Memory B cell (primary cell): Measurements from ENCODE around the gene CBLC.

Experiments
- ATAC-seq: fragments of 150-1000 bp; cut with Tn5 transposase; 2 replicates; pipeline ENCODE4 v1.10.0; 2021; ENCODE audit warnings: low read depth, mild to moderate bottlenecking, moderate library complexity
- DNase-seq, 2 donors: peaks; one replicate each; pipeline ENCODE4 v3.0.0; 2022; ENCODE audit warnings: low spot score in 2 of 2
- H3K27ac Mint-ChIP-seq: one replicate; pipeline ENCODE4 v1.8.0; 2022; ENCODE audit warnings: mild to moderate bottlenecking, moderate library complexity, mixed read lengths
- H3K27me3 Mint-ChIP-seq: one replicate; pipeline ENCODE4 v1.8.0; 2022; ENCODE audit warnings: mixed read lengths
- H3K36me3 Mint-ChIP-seq: one replicate; pipeline ENCODE4 v1.8.0; 2022; ENCODE audit warnings: mild to moderate bottlenecking, mixed read lengths
- H3K4me1 Mint-ChIP-seq: one replicate; pipeline ENCODE4 v1.8.0; 2022; ENCODE audit warnings: mixed read lengths
- H3K4me3 Mint-ChIP-seq: one replicate; pipeline ENCODE4 v1.8.0; 2022; ENCODE audit warnings: mild to moderate bottlenecking, moderate library complexity, mixed read lengths
- H3K9me3 Mint-ChIP-seq: one replicate; pipeline ENCODE4 v1.8.0; 2022; ENCODE audit warnings: mixed read lengths

CBLC gene

DNA sequence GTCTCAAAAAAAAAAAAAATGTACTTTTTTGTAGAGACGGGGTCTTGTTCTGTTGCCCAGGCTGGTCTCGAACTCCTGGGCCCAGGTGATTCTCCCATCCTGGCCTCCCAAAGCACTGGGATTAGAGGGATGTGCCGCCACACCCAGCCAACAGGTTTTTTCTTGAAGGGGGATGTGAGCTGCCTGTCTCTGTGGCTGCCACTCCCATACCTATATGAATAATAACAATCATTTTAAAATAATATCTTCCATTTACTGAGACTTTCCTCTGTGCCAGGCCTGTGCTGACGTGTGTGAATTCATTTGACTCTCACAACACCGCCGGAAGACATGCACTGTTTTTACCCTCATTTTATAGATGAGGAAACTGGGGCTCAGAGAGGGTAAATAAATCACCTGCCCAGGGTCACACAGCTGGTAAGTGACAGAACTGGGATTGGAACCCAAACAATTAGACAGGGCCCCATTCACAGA, 36.4 kb upstream of the CBLC start:
- Mint-ChIP-seq H3K9me3 (no peaks in the 10 kb centered on the region), H3K4me1 (peaks cover 14% of the 10 kb centered on the region), H3K27ac (no peak overlapping the region), H3K4me3 (no peak overlapping the region), H3K27me3 (peaks cover 2% of the 10 kb centered on the region), H3K36me3 (no peaks in the 10 kb centered on the region)
- ATAC-seq = peak; percentile 23
- no peak for DNase-seq

DNA sequence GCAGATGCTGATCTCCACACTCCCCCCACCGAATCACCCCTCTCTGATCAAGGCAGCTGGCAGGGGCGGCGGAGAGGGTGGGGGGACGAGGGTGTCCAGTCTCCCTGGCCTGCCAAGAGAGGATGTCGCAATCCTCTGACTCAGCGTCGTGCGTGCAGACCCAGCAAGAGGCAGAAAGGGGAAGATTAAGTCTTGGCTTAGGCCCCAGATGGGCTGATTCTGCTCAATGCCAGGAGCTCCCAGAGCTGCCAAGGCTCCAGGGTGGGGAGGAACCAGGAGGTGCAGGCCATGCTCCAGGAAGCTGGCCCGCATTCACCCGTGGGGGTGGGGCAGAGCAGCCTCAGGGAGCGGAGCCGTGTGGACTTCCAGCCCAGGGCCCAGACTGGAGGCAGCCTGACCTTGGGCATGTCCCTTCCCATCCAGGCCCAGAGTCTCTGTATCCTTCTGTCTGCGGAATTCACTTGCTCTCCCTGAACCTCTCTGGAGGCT, 35.8 kb upstream of the CBLC start:
- H3K27me3 Mint-ChIP-seq = peaks cover 2% of the 10 kb centered on the region
- H3K36me3 Mint-ChIP-seq = no peaks in the 10 kb centered on the region
- ATAC-seq = peak; percentile 44
- no peak overlapping the region for H3K27ac Mint-ChIP-seq
- DNase-seq = no peak
- H3K4me3 Mint-ChIP-seq = no peak overlapping the region
- H3K9me3 Mint-ChIP-seq = no peaks in the 10 kb centered on the region
- H3K4me1 Mint-ChIP-seq = peaks cover 18% of the 10 kb centered on the region

DNA sequence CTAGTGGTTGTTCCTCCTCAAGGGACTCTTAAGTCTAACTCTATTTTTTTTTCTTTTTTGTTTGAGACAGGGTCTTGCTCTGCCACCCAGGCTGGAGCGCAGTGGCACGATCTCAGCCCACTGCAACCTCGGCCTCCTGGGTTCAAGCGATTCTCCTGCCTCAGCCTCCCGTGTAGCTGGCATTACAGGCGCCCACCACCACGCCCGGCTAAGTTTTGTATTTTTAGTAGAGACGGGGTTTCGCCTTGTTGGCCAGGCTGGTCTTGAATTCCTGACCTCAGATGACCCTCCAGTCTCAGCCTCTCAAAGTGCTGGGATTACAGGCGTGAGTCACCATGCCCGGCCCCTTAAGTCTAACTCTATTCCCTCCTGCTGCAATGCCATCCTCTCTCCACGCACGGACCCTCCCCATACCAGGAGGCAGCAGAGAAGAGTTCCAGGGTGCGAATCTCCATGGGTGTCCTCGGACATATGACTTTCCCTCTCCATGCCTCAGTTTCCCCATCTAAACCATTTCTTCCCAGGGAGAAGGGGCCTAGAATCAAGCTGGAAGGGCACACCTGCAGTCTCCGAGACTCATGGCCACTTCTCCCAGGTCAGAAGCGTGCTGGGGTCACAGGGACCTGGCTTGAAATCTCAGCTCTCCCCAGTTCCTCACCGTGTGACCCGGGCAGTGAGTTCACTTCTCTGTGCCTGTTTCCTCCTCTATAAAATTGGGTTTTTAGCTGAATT, 35.2 kb upstream of the CBLC start:
- Mint-ChIP-seq H3K9me3 (no peaks in the 10 kb centered on the region), H3K4me1 (peaks cover 19% of the 10 kb centered on the region), H3K36me3 (no peaks in the 10 kb centered on the region), H3K27ac (no peak overlapping the region), H3K27me3 (peaks cover 1% of the 10 kb centered on the region), H3K4me3 (no peak overlapping the region)
- ATAC-seq (no peak), DNase-seq (no peak)

DNA sequence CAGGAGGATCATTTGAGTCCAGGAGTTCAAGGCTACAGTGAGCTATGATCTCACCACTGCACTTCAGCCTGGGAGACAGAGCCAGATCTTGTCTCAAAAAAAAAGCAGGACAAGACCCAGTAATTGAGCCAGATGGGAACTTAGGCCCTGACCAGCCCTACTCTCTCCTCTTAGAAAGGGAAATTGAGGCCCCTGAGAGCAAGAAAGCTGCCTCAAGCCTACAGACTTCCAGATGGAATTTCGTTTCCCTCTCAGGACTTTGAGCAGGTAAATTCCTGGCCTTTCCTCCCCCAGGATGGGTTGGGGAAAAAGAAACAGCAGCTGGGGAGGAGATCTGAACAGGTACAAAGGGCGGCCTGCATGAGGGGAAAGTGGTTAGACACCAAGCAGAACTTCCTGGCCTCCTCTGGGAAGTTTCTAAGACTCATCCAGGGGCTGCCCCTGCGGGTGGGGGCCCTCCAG, 32.8 kb upstream of the CBLC start:
- Mint-ChIP-seq H3K4me1 (peaks cover 33% of the 10 kb centered on the region), H3K27ac (no peak overlapping the region), H3K4me3 (no peak overlapping the region), H3K36me3 (no peaks in the 10 kb centered on the region), H3K27me3 (no peaks in the 10 kb centered on the region), H3K9me3 (no peaks in the 10 kb centered on the region)
- DNase-seq (no peak), ATAC-seq (no peak)

DNA sequence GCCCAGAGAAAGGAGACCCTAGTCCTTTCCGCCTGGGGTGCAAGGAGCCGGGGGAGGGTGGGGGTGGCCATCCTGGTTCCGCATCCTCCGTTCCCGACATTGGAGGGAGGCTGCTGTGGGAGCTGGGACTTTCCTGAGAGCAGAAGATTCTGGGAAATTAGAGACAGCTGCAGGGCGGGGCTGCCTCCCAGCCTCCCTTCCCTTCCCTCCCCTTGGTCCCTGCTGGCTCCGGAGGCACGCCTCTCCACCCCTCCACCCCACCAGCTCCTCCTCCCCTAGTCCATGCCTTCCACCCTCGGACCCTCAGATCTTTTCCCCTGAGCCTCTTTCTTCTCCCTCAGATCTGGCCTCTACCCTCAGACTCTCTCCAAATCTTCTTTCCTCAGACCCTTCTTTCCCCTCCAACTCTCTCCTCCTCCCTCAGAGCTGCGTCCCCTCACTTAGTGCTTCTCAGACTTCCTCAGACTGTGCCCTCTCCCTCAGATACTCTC, 32.3 kb upstream of the CBLC start:
- peak overlapping the region; percentile 93 for H3K27ac Mint-ChIP-seq
- peak overlapping the region; percentile 61 for H3K4me3 Mint-ChIP-seq
- H3K9me3 Mint-ChIP-seq = no peaks in the 10 kb centered on the region
- ATAC-seq = no peak
- H3K27me3 Mint-ChIP-seq = no peaks in the 10 kb centered on the region
- H3K4me1 Mint-ChIP-seq = peaks cover 37% of the 10 kb centered on the region
- DNase-seq = no peak
- no peaks in the 10 kb centered on the region for H3K36me3 Mint-ChIP-seq

DNA sequence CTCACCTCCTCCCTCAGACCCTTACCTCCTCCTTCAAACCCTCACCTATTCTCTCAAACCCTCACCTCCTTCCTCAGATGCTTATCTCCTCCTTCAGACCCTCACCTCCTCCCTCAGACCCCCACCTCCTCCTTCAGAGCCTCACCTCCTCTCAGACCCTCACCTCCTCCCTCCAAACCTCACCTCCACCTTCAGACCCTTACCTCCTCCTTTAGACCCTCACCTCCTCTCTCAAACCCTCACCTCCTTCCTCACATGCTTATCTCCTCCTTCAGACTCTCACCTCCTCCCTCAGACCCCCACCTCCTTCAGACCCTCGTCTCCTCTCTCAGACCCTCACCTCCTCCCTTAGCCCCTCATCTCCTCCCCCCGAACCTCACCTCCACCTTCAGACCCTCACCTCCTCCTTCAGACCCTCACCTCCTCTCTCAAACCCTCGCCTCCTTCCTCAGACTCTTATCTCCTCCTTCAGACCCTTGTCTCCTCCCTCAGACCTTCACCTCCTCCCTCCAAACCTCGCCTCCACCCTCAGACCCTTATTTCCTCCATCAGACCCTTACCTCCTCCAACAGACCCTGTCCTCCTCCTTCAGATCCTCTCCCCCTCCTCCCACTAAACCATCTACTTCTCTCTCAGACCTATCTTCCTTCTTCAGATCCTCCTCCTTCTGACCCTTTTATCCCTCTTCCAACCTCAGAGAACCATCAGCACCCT, 31.6 kb upstream of the CBLC start:
- H3K4me3 Mint-ChIP-seq = peak overlapping the region; percentile 61
- ATAC-seq (no peak), DNase-seq (no peak)
- H3K27me3 Mint-ChIP-seq = no peaks in the 10 kb centered on the region
- H3K36me3 Mint-ChIP-seq = no peaks in the 10 kb centered on the region
- H3K9me3 Mint-ChIP-seq = no peaks in the 10 kb centered on the region
- peak overlapping the region; percentile 93 for H3K27ac Mint-ChIP-seq
- peaks cover 43% of the 10 kb centered on the region for H3K4me1 Mint-ChIP-seq

DNA sequence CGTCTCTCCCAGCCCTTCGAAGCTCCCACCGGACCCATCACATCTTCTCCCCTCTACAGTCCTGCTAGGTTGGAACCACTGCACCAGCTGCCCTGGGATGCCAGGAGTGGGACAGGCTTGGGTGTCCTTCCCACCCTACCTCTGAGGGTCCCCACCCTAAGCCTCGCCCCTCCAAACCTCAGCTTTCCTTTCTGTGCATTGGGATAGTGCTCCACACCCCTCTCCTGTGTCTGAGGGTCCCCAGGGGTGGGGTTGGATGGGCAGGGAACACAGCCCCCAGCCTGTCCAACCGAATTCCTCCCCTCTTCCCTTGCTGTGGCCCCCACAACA, 31.1 kb upstream of the CBLC start:
- no peak for DNase-seq
- no peaks in the 10 kb centered on the region for H3K9me3 Mint-ChIP-seq
- peak overlapping the region; percentile 89 for H3K4me3 Mint-ChIP-seq
- H3K27ac Mint-ChIP-seq = peak overlapping the region; percentile 93
- H3K4me1 Mint-ChIP-seq = peaks cover 48% of the 10 kb centered on the region
- ATAC-seq = no peak
- H3K27me3 Mint-ChIP-seq = no peaks in the 10 kb centered on the region
- H3K36me3 Mint-ChIP-seq = no peaks in the 10 kb centered on the region

DNA sequence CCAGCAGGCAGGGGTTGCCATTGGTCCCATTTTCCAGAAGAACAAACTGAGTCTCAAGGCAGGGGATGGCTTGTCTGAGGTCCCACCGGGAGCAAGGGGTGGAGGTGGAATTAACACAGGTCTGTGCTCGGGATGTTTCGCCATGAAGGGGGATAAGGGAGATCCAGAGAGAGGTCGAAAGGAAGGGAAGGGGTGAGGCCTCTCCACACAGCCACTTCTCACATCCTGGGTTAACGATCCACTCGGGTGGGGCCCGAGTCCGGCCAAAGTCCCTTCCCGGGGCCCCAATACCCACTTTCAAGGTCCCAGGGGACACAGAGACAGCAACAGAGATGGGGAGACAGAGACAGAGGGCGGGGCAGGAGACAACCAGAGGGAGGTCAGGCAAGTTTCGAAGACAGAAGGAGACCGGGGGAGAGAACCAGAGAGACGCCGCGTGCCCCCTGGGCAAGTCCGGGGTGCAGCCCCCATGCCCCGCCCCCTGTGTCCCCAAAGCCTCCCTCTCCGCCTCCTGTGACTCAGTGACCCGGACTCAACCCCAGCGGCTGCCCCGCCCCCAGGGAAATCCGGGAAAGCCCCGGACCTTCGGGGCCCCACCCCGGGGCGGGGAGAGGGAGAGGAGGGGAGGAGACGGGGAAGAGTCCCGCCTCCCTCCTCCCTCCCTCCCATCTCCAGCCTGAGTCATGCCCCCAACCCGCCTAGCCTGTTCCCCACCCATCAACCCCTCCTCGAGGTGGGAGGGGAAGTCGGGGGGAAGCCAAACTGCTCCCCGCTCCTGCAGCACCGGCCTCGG, 30.5 kb upstream of the CBLC start:
- H3K27me3 Mint-ChIP-seq = no peaks in the 10 kb centered on the region
- peak overlapping the region; percentile 93 for H3K27ac Mint-ChIP-seq
- peaks cover 3% of the 10 kb centered on the region for H3K36me3 Mint-ChIP-seq
- H3K4me3 Mint-ChIP-seq = peak overlapping the region; percentile 89
- DNase-seq = peak; percentile 77 to 78
- H3K9me3 Mint-ChIP-seq = no peaks in the 10 kb centered on the region
- peak; percentile 49 for ATAC-seq
- H3K4me1 Mint-ChIP-seq = peaks cover 53% of the 10 kb centered on the region

DNA sequence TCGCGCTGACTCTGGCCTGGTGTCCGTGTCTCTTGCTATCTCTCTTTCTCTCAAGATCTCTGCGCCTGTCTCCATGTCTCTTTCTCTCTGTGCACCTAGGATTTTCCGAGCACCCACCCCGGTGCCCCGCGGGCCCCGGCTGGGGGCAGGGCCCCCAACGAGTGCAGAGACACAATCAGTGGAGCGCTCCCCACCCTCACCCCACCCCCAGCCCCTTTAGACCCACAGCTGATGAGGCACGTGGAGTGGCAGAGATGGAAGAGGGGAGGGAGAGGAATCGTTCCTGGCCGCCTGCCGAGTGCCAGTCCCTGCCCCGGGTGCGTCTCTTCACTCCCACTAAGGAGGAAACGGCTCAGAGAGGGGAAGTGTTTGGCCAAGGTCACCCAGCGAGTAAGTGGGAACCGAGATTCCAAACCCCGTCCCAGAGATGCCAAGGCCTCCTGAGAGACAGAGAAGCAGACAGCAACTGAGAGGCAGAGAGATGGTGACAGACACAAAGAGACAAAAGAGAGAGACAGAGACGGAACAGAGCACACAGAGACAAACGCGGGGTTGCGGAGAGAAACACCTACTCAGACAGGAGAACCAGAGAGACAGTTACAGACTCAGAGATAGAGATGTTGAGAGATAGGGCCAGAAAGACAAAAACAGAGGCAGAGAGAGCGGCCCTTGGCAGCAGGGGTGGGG, 29.8 kb upstream of the CBLC start:
- H3K9me3 Mint-ChIP-seq = no peaks in the 10 kb centered on the region
- DNase-seq (peak in 1 of 2 donors; percentile 56), ATAC-seq (peak; percentile 1)
- peaks cover 60% of the 10 kb centered on the region for H3K4me1 Mint-ChIP-seq
- peak overlapping the region; percentile 93 for H3K27ac Mint-ChIP-seq
- peak overlapping the region; percentile 89 for H3K4me3 Mint-ChIP-seq
- no peaks in the 10 kb centered on the region for H3K27me3 Mint-ChIP-seq
- peaks cover 4% of the 10 kb centered on the region for H3K36me3 Mint-ChIP-seq

DNA sequence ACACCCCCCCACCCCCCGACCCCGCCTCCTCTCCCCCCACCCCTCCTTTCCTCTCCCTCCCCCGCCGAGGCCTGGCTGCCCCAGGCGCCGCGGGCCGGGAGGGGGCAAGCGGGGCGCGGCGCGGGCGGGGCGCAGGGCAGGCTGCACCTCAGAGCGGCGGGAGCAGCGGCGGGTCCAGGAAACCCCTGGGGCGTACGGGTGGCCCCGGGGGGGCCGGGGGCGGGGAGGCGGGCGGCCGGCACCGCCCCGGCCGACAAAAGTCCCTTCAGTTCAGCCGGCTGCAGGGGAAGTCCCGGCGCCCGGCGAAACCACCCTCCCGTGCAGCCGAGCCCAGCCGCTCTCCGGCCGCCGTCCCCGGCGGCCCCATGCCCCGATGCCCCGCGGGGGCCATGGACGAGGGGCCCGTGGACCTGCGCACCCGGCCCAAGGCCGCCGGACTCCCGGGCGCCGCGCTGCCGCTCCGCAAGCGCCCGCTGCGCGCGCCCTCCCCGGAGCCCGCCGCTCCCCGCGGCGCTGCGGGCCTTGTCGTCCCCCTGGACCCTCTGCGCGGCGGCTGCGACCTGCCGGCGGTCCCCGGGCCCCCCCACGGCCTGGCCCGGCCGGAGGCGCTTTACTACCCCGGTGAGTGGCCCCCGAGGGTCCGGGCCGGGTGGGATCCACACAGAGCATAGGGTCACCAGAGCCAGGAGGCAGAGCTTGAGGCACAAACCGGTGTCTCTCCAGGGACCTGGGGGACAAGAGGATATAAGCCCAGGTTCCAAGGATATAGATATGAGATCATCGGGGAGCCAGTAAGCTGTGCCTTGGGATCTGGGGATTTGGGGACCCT, 29.1 kb upstream of the CBLC start, which contains the start of gene BCL3:
Gene BCL3 (plus strand): TSS at position 283 of the 829 bp plus-strand sequence. CDS start 83 bp downstream, at position 366.
- peak; percentile 54 for ATAC-seq
- peak within 1 kb of the TSS; percentile 94 for H3K4me3 Mint-ChIP-seq
- H3K27me3 Mint-ChIP-seq = no peaks in the 10 kb centered on the region
- H3K36me3 Mint-ChIP-seq = peaks cover 4% of the 10 kb centered on the region
- H3K9me3 Mint-ChIP-seq = no peaks in the 10 kb centered on the region
- peak within 1 kb of the TSS; percentile 99 for H3K27ac Mint-ChIP-seq
- H3K4me1 Mint-ChIP-seq = peaks cover 65% of the 10 kb centered on the region
- peak; percentile 74 to 78 for DNase-seq

DNA sequence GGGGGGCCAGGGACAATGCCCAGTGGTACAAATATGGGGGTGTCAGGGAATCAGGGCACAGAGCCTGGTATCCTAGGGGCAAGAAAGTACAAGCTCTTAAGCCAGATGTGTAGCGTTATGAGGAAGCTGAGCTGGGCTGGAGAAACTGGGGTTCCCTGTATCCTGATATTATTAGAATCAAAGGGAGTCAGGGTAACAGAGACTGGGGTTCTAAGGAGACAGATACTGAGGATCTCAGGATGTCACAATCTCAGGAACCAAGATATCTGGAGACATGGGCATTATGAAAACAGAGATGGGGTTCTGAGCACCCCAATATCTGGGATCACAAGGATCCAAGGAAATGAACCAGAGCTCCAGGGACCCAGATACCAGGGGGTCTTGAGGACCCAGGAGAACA, 28.4 kb upstream of the CBLC start:
- Mint-ChIP-seq H3K4me1 (peaks cover 70% of the 10 kb centered on the region), H3K27me3 (no peaks in the 10 kb centered on the region), H3K27ac (peak overlapping the region; percentile 99), H3K4me3 (peak overlapping the region; percentile 94), H3K9me3 (no peaks in the 10 kb centered on the region), H3K36me3 (peaks cover 4% of the 10 kb centered on the region)
- no peak for ATAC-seq
- peak in 1 of 2 donors; percentile 37 for DNase-seq

DNA sequence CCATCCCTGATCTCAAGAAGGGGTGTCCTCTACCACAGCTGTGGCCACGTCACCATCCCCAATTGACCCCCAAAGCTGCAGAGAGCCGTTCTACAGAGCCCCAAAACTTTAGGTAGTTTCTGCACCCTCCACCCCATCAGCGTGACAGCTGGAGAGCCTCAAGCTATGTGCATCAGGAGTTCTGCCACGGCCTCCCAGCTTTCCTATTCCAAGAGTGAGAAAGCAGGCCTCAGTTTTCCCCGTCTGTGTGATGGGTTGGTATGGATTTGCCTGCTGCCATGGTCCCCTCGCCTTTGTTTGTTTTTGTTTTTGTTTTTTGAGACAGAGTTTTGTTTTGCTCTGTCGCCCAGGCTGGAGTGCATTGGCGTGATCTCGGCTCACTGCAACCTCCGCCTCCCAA, 27.7 kb upstream of the CBLC start:
- Mint-ChIP-seq H3K9me3 (no peaks in the 10 kb centered on the region), H3K27ac (peak overlapping the region; percentile 99), H3K27me3 (no peaks in the 10 kb centered on the region), H3K4me1 (peaks cover 74% of the 10 kb centered on the region), H3K36me3 (peaks cover 4% of the 10 kb centered on the region), H3K4me3 (peak overlapping the region; percentile 94)
- no peak for ATAC-seq
- DNase-seq = no peak
